ENCODE measurements around the gene TSEN34.

TSEN34 gene

DNA sequence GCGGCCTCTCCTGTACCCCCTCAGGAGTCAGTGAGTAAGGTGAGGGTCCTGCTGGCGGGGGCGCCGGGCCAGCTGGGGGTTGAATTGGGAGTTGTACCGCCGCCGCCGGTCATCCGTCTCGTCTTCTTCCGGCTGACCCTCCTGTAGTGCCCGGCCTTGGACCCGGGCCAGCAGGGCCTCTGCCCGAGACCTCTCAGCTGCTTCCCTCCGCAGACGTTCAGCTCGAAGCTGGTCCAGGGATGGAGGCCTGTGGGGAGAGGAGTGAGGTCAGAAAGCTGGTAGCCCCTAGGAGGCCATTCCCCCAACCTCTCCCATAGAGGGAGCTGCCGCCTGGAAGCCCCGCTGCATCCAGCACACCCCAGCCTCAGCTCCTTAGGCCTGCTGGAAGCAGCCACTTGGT is 35.4 kb upstream of the TSEN34 start:
- Histone ChIP-seq H3K4me1 (ENCODE audit: insufficient read depth, low read length) (peaks cover 33% of the 10 kb centered on the region), H3K4me2 (ENCODE audit: insufficient read depth, low read length) (no peak overlapping the region), H3K9me3 (ENCODE audit: insufficient read depth, low read length, severe bottlenecking) (no peaks in the 10 kb centered on the region), H3K36me3 (ENCODE audit: insufficient read depth, low read length) (peaks cover 77% of the 10 kb centered on the region), H2AFZ (ENCODE audit: low read depth, low read length) (no peak overlapping the region), H3K27me3 (ENCODE audit: insufficient read depth, low read length, poor library complexity) (no peaks in the 10 kb centered on the region), H3K4me3 (ENCODE audit: low read depth in 1 of 2, low read length in 2 of 2) (no peak overlapping the region), H3K27ac (ENCODE audit: low read length) (no peak overlapping the region), H3K9ac (ENCODE audit: low read depth, low read length) (no peak overlapping the region), H3K79me2 (ENCODE audit: insufficient read depth, low read length) (peaks cover 36% of the 10 kb centered on the region), H4K20me1 (ENCODE audit: insufficient read depth, low read length) (peaks cover 58% of the 10 kb centered on the region)
- ATAC-seq (ENCODE audit: insufficient read depth, low read depth): no peak
- TF ChIP-seq EZH2 (IDR thresholded peaks at IDR 0.05; ENCODE audit: borderline replicate concordance, low read depth, low read length, severe bottlenecking): no peak
- TF ChIP-seq, protein P1, sequence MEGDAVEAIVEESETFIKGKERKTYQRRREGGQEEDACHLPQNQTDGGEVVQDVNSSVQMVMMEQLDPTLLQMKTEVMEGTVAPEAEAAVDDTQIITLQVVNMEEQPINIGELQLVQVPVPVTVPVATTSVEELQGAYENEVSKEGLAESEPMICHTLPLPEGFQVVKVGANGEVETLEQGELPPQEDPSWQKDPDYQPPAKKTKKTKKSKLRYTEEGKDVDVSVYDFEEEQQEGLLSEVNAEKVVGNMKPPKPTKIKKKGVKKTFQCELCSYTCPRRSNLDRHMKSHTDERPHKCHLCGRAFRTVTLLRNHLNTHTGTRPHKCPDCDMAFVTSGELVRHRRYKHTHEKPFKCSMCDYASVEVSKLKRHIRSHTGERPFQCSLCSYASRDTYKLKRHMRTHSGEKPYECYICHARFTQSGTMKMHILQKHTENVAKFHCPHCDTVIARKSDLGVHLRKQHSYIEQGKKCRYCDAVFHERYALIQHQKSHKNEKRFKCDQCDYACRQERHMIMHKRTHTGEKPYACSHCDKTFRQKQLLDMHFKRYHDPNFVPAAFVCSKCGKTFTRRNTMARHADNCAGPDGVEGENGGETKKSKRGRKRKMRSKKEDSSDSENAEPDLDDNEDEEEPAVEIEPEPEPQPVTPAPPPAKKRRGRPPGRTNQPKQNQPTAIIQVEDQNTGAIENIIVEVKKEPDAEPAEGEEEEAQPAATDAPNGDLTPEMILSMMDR (IDR thresholded peaks at IDR 0.05; ENCODE audit: borderline replicate concordance, extremely low read depth, low read length, poor library complexity, severe bottlenecking): no peak
- no peak for DNase-seq

DNA sequence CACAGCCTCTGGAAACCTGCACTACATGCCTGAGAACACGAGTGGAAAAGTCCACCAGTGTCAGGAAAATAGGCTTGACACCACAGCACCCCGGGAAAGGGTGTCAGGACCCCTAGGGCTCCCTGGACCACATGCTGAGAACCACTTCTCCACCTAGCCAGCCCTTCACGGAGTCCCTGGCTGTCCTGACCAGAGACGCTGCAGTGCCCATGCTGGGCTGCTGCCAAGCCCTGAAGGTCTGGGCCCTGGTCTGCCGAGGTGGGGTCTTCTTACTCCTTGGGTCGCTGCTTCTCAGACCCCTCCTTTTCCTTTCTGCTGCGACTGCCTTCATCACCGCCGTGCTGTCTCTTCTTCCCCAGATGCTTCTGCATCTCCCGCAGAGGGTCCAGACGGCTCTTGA is 34.6 kb upstream of the TSEN34 start:
- TF ChIP-seq EZH2 (IDR thresholded peaks at IDR 0.05; ENCODE audit: borderline replicate concordance, low read depth, low read length, severe bottlenecking): no peak
- TF ChIP-seq, protein P1 (IDR thresholded peaks at IDR 0.05; ENCODE audit: borderline replicate concordance, extremely low read depth, low read length, poor library complexity, severe bottlenecking): no peak
- DNase-seq (no peak), ATAC-seq (ENCODE audit: insufficient read depth, low read depth) (no peak)
- H3K27ac ChIP-seq (ENCODE audit: low read length): no peak overlapping the region
- H3K9ac ChIP-seq (ENCODE audit: low read depth, low read length): no peak overlapping the region
- peaks cover 58% of the 10 kb centered on the region for H4K20me1 ChIP-seq (ENCODE audit: insufficient read depth, low read length)
- peaks cover 41% of the 10 kb centered on the region for H3K4me1 ChIP-seq (ENCODE audit: insufficient read depth, low read length)
- no peak overlapping the region for H3K4me3 ChIP-seq (ENCODE audit: low read depth in 1 of 2, low read length in 2 of 2)
- peaks cover 42% of the 10 kb centered on the region for H3K79me2 ChIP-seq (ENCODE audit: insufficient read depth, low read length)
- no peak overlapping the region for H2AFZ ChIP-seq (ENCODE audit: low read depth, low read length)
- no peaks in the 10 kb centered on the region for H3K9me3 ChIP-seq (ENCODE audit: insufficient read depth, low read length, severe bottlenecking)
- H3K4me2 ChIP-seq (ENCODE audit: insufficient read depth, low read length): no peak overlapping the region
- no peaks in the 10 kb centered on the region for H3K27me3 ChIP-seq (ENCODE audit: insufficient read depth, low read length, poor library complexity)
- H3K36me3 ChIP-seq (ENCODE audit: insufficient read depth, low read length): peaks cover 70% of the 10 kb centered on the region

DNA sequence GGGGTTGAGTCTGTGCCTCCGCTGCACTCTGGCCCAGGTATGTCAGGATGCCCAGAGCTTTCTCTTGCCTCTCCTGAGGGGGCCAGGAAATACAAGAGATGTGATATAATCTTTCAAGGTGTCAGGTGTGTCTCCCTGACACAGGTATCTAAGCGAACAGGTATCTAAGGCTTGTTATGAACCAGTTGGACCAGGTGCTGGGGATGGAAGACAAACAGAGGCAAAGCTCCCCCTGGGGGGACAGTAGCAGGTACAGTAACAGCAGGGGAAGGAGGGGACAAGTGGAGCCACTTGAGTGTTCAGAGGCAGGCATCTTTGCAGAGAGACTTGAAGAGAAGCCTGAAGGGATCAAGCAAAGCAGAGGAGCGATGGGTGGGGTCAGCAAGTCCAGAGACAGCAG is 34.2 kb upstream of the TSEN34 start:
- no peak overlapping the region for H2AFZ ChIP-seq (ENCODE audit: low read depth, low read length)
- no peak overlapping the region for H3K9ac ChIP-seq (ENCODE audit: low read depth, low read length)
- peaks cover 65% of the 10 kb centered on the region for H3K36me3 ChIP-seq (ENCODE audit: insufficient read depth, low read length)
- TF ChIP-seq, protein P1 (IDR thresholded peaks at IDR 0.05; ENCODE audit: borderline replicate concordance, extremely low read depth, low read length, poor library complexity, severe bottlenecking): no peak
- TF ChIP-seq EZH2 (IDR thresholded peaks at IDR 0.05; ENCODE audit: borderline replicate concordance, low read depth, low read length, severe bottlenecking): no peak
- H3K27me3 ChIP-seq (ENCODE audit: insufficient read depth, low read length, poor library complexity): no peaks in the 10 kb centered on the region
- no peak overlapping the region for H3K4me2 ChIP-seq (ENCODE audit: insufficient read depth, low read length)
- H3K4me1 ChIP-seq (ENCODE audit: insufficient read depth, low read length): peaks cover 46% of the 10 kb centered on the region
- H3K27ac ChIP-seq (ENCODE audit: low read length): no peak overlapping the region
- H3K4me3 ChIP-seq (ENCODE audit: low read depth in 1 of 2, low read length in 2 of 2): no peak overlapping the region
- H4K20me1 ChIP-seq (ENCODE audit: insufficient read depth, low read length): peaks cover 57% of the 10 kb centered on the region
- ATAC-seq (ENCODE audit: insufficient read depth, low read depth): no peak
- H3K79me2 ChIP-seq (ENCODE audit: insufficient read depth, low read length): peaks cover 46% of the 10 kb centered on the region
- H3K9me3 ChIP-seq (ENCODE audit: insufficient read depth, low read length, severe bottlenecking): no peaks in the 10 kb centered on the region
- no peak for DNase-seq

Measured in DND-41 (cell line).